ENCODE data around the gene SLC17A4.

Gene SLC17A4

DNA sequence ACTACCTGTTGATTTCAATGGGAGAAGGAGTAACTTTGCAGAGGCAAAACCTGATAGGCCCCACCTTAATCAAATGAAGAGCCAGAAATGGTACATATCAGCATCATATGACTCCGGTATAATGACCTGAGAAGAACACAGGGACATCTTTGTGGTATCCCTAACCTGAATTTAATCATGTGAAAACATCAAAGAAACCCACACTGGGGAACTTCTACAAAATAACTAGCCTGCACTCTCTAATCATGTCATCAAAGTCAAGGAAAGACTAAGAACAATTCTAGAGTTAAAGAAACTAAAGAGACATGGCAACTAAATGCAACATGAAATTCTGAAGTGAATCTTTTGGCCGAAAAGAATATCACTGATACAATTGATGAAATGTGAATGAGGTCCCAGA lies 34.9 kb downstream of the SLC17A4 start:
- no peak overlapping the region for H3K4me3 ChIP-seq (ENCODE audit: low read depth, low read length)
- TF ChIP-seq, protein P1, sequence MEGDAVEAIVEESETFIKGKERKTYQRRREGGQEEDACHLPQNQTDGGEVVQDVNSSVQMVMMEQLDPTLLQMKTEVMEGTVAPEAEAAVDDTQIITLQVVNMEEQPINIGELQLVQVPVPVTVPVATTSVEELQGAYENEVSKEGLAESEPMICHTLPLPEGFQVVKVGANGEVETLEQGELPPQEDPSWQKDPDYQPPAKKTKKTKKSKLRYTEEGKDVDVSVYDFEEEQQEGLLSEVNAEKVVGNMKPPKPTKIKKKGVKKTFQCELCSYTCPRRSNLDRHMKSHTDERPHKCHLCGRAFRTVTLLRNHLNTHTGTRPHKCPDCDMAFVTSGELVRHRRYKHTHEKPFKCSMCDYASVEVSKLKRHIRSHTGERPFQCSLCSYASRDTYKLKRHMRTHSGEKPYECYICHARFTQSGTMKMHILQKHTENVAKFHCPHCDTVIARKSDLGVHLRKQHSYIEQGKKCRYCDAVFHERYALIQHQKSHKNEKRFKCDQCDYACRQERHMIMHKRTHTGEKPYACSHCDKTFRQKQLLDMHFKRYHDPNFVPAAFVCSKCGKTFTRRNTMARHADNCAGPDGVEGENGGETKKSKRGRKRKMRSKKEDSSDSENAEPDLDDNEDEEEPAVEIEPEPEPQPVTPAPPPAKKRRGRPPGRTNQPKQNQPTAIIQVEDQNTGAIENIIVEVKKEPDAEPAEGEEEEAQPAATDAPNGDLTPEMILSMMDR (IDR thresholded peaks at IDR 0.05; ENCODE audit: low read depth, low read length), result no peak

- H3K4me3 ChIP-seq (ENCODE audit: low read depth, low read length), result no peak overlapping the region
Measured at GRCh38 chr6:25792016-25792415, 37.5 kb downstream of the SLC17A4 start.

GRCh38 chr6:25793970-25794369 lies 39.4 kb downstream of the SLC17A4 start:
- TF ChIP-seq, protein P1 (IDR thresholded peaks at IDR 0.05; ENCODE audit: low read depth, low read length), result no peak
- H3K4me3 ChIP-seq (ENCODE audit: low read depth, low read length), result no peak overlapping the region

More at GRCh38 chr6:25792016-25792415, 37.5 kb downstream of the SLC17A4 start:
- TF ChIP-seq, protein P1 (IDR thresholded peaks at IDR 0.05; ENCODE audit: low read depth, low read length), result no peak

- H3K4me3 ChIP-seq (ENCODE audit: low read depth, low read length), result no peak overlapping the region
- TF ChIP-seq, protein P1 (IDR thresholded peaks at IDR 0.05; ENCODE audit: low read depth, low read length), result no peak
Measured at GRCh38 chr6:25794784-25795183, 40.2 kb downstream of the SLC17A4 start.

DNA sequence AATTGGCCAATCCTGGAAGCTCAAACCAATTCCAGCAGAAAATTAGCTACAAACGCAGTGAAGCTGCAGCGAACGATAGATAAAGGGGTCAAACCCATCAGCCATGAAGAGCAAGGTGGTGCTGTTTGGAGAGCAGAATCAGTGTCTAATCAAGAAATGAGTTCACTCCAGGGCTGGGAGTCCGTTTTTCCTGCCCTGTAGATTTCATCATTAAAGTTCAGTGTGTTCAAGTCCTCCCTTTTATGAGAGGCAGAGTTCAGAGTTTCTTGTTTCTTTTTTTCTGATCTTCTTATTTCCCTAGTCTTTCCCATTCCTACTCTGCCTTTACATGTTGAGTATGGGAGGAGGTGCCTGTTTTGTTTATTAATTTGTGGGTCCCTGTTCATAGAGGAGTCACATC lies 46.9 kb downstream of the SLC17A4 start:
- no peak overlapping the region for H3K4me3 ChIP-seq (ENCODE audit: low read depth, low read length)
- TF ChIP-seq, protein P1 (IDR thresholded peaks at IDR 0.05; ENCODE audit: low read depth, low read length), result no peak

DNA sequence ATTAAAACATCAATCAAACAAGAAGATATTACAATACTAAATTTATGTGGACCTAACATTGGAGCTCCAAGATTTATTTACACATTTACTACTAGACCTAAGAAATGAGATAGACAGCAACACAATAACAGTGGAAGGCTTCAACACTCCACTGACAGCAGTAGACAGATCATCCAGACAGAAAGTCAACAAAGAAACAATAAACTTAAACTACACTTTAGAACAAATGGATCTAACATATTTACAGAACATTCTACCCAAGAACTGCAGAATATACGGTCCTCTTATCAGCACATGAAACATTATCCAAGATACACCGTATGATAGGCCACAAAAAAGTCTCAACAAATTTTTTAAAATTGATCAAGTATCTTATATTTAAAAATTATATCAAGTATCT lies 50.3 kb downstream of the SLC17A4 start:
- no peak overlapping the region for H3K4me3 ChIP-seq (ENCODE audit: low read depth, low read length)
- TF ChIP-seq, protein P1 (IDR thresholded peaks at IDR 0.05; ENCODE audit: low read depth, low read length), result no peak

DNA sequence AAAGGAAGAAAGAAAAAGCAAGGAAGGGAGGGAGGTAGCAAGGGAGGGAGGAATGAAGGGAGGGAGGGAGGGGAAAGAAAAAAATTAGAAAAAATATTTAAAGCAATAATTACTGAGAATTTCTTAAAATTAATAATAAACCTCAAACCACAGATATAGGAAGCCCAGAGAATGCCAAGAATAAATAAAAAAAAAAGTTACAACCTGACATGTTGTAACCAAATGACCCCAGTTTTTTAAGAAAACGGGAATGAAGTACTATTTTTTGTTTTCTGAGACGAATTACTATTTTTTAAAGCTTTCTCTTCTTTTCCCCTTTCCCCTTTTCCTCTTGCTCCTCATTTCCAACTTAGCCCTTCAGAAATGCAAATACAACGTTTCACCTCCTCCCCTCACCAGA lies 60.7 kb downstream of the SLC17A4 start:
- TF ChIP-seq, protein P1 (IDR thresholded peaks at IDR 0.05; ENCODE audit: low read depth, low read length), result no peak

More for the DNA sequence above, 60.7 kb downstream of the SLC17A4 start:
- no peak overlapping the region for H3K4me3 ChIP-seq (ENCODE audit: low read depth, low read length)

Measured in WI38 (cell line).